SKM-1 treated with dmso at 0.1 percent for 144 hours (cell line): ENCODE measurements around the gene LRP1B.

ENCODE experiments used
- DNase-seq: peaks from one replicate; lab custom pipeline; 2025; ENCODE audit not compliant: unreplicated experiment; lab: John Stamatoyannopoulos, UW

Gene LRP1B

GRCh38 chr2:142131010-142131669 lies at the start of gene LRP1B:
LRP1B (minus strand) TSS chr2:142131016; CDS start chr2:142130729, 287 bp downstream.
- peak; percentile 19 for DNase-seq

DNA sequence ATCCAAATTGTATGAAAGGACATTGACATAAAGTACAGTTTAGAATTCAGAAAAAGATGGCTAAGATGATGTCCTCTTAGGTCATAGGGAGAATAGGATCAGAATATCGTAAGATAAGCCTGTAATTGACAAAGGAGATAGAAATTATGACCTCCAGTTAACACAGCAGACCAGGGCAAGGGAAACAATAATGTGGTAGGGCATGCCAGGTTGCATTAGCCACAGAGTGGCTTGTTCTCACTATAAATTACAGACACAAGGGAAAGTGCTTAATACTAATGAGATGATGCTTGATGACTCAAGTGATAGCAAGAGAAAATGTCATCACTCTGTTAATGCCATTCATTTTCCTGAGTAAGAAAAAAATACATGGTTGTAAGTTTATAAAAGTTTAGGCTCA lies 48.9 kb upstream of the LRP1B start:
- no peak for DNase-seq

DNA sequence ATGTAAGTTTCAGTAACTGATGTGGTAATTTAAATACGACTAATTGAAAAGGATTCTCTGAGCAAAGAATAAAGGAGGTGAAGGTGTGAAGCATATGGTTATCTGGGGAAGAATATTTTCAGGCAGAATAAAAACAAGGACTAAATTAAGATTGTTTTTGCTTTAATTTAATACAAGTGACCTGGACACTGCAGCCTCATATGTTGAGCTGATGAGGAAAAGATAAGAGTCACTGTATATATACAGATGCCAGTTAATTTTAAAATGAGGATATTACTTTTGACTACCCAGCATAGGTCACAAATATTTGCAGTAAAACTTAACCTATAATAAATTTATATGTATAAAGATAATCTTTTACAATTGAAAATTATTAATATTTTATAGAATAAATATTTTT lies 47.8 kb upstream of the LRP1B start:
- no peak for DNase-seq

- no peak for DNase-seq
Measured at GRCh38 chr2:142176941-142177340, 46.1 kb upstream of the LRP1B start.

GRCh38 chr2:142175813-142176338 lies 45.1 kb upstream of the LRP1B start:
- no peak for DNase-seq

DNA sequence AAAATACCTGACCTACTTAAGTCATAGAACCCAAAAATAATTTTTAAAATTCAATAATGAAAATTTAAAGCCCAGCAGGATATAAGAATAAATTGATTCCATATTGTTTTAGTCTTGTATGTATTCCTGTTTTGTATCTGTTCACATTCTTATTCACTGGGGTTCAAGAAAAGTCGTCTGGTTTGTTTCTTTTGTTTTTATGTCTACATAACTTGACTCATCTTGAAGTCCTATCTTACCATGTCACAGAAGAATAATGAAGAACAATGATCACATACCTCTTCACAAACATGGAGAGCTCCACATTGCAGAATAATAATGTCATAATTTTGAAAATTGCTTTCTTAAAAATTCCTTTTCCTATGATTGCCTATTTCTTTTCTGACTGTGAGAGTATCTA lies 43.4 kb upstream of the LRP1B start:
- DNase-seq: no peak

GRCh38 chr2:142170847-142171246 lies 40.0 kb upstream of the LRP1B start:
- DNase-seq: no peak

DNA sequence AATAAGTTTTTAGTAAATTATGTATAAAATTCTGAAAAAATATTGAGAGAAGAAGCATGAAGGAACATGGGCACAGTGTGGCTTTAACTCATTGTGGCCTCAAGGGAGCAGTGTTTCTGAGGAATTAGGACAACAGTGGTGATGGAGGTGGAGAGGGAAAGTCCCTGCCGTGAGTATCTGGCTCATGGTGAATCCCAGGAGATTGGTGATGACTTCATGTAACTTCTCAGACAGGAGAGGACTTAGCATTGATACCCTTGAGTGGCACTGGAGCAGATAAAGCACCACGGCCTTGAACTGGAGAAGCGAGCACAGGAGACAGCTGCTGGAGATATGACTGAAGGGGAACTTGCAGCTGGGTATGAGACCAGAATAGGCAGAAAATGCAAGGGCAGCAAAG lies 35.0 kb upstream of the LRP1B start:
- peak; percentile 2 for DNase-seq

DNA sequence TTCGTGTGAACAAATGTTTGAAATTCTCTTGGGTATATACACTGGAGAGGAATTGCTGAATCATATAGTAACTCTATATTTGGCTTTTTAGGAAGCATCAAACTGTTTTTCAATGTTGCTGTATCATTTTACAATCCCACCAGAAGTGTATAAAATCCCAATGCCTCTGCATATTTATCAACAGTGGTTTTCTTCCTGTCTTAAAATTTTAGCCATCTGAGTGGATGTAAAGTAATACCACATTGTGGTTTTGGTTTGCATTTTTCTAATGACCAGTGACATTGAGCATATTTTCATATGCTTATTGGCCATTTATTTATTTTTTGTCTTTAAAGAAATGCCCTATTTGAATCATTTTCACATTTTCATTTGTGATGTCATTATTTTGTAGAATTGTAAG lies 22.8 kb upstream of the LRP1B start:
- DNase-seq: no peak

DNA sequence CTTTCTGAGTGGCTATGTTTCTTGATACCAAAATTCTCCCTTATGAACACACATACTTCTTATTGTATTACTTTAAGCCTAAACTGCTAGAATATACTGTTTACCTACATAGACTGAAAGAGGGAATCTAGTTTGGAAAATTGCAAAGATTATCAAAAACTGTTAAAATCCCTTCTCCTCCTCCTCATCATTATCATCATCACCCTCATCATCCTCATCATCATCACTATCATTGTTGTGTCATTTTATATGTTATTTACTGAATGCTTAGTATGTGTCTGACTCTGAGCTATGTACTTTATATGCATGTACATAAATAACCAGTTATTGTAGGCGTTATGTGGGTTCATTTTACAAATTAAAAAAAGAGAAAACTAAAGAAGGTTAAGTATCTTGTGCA lies 19.6 kb upstream of the LRP1B start:
- DNase-seq: no peak

GRCh38 chr2:142144547-142144946 lies 13.7 kb upstream of the LRP1B start:
- no peak for DNase-seq

DNA sequence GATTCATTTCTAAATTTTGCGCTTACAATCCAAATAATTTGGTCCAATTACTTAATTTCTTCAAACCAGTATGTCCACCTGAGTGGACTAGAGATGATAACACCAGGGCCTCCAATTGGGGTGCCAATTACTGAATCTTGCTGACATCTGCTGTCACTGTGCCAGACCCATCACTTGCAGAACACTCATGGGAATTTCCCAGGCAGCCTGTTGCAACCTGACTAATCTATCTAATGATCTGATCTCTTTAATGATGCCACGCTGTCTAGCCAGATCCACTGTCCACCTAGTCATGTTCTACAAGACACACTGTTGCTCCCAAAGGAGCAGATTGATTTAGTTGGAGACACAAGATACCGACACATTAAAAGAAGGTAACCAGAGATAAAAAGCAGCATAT lies 11.8 kb upstream of the LRP1B start:
- no peak for DNase-seq

DNA sequence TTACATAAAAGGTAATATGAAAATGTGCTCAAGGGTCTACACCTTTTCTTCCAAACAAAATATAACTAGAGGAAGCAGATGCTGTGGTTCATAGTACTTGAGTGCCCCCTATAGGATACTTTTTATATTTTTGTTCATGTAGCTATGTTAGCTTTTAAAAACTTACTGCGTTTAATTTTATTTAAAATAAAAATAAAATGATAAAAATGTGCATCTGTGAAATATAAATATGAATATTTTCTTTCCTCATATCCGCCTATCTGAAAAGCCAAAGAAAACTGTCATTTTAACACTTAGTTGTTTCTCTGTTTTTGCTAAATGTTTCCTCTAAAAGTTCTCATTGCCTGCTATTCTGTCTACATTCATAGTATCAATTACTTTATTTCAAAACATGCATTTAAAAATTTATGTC lies 9.6 kb upstream of the LRP1B start:
- DNase-seq: peak; percentile 18

- no peak for DNase-seq
Measured at GRCh38 chr2:142139384-142139783, 8.6 kb upstream of the LRP1B start.

DNA sequence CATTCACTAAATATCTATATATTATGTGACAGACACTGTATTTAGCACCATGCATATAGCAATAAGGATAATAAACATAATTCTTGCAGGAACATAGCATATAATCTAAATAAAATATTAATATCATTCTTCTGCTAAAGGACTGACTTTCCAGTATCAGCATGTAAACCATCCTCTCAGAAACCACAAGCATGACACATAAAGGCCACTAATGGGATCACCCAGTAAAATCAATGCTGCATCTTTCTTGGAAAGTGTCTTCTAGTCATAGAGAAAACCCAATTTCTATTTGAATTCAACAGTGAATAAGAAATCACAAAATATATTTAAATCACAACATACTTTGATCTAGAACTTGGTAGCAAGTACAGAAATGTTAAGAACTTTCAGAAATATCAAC lies 5.8 kb upstream of the LRP1B start:
- no peak for DNase-seq

GRCh38 chr2:142134911-142135310 lies 4.1 kb upstream of the LRP1B start:
- DNase-seq: no peak

GRCh38 chr2:142130111-142131009 lies 456 bp downstream of the LRP1B start:
- no peak for DNase-seq

DNA sequence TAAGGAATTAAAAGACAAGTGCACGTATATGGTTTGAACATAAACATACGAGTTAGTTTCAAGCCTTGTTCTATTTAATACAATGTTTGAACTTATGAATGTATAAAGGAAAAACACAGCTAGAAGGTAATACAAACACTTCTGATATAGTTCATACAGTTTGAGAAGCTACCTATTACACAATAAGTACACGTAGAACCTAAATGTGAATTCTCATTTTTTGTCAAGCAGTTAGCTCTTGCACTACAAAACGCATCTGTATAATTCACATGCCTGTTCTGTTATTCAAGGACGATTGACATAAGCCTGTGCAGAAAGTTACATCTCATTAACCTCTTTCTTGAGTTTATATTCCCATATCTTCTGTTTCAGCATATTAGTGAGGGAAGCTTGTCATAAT lies 2.7 kb downstream of the LRP1B start:
- no peak for DNase-seq

DNA sequence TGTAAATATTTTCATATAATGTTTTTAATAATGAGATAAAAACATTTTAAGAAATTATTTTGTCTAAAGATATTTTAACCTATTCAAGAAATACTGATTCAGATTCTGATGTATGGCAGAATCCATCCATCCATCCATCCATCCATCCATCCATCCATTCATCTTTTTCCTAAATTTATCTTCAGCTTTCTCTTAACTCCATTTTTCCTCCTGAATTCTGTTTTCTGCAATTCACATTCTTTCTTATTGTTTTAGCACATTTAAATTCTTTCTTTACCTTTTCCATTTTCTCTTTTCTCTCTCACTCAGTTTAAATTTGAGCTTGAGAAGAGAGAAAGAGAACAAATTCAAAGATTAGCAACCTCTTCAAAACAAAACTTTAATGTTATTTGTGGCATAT lies 3.6 kb downstream of the LRP1B start:
- DNase-seq: no peak

GRCh38 chr2:142124706-142125105 lies 6.1 kb downstream of the LRP1B start:
- no peak for DNase-seq

GRCh38 chr2:142119347-142119746 lies 11.5 kb downstream of the LRP1B start:
- no peak for DNase-seq

DNA sequence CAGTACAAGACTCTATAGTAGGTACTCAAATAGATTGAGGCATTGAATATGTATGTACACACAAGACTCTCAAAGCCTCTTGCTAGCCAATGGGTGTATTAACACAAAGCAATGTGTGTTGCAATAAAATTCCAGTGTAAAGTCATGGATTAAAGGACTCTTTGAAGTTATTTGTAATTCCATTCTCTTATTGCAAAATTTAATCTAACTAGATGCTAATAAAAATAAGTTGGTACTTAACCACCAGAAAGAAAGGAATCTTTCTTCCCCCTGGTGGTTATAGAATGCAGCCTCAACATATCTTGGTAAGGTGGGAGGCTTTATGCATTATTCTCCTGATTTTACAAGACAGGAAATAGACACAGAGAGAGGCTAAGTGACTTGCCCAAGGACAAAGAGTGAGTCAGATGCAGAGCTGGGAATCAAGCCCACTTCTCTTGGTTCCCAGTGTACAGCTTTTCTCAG lies 18.0 kb downstream of the LRP1B start:
- DNase-seq: no peak
